ENCODE measurements around the gene MRGPRE.

MRGPRE gene

GRCh38 chr11:3180869-3181268, 51.3 kb downstream of the MRGPRE start:
- H3K79me2 ChIP-seq (ENCODE audit: insufficient read depth, low read length) = no peaks in the 10 kb centered on the region
- H3K9me3 ChIP-seq (ENCODE audit: insufficient read depth, low read length, severe bottlenecking) = peaks cover 10% of the 10 kb centered on the region
- no peak overlapping the region for H3K4me3 ChIP-seq (ENCODE audit: low read depth in 1 of 2, low read length in 2 of 2)
- H3K9ac ChIP-seq (ENCODE audit: low read depth, low read length) = no peak overlapping the region
- no peak overlapping the region for H3K4me2 ChIP-seq (ENCODE audit: insufficient read depth, low read length)
- no peaks in the 10 kb centered on the region for H3K27me3 ChIP-seq (ENCODE audit: insufficient read depth, low read length, poor library complexity)
- no peak for ATAC-seq (ENCODE audit: insufficient read depth, low read depth)
- H3K36me3 ChIP-seq (ENCODE audit: insufficient read depth, low read length) = no peaks in the 10 kb centered on the region
- no peaks in the 10 kb centered on the region for H4K20me1 ChIP-seq (ENCODE audit: insufficient read depth, low read length)
- no peak overlapping the region for H2AFZ ChIP-seq (ENCODE audit: low read depth, low read length)
- no peak for TF ChIP-seq CTCF (IDR thresholded peaks at IDR 0.05; ENCODE audit: borderline replicate concordance, extremely low read depth, low read length, poor library complexity, severe bottlenecking)
- no peak for TF ChIP-seq EZH2 (IDR thresholded peaks at IDR 0.05; ENCODE audit: borderline replicate concordance, low read depth, low read length, severe bottlenecking)
- H3K27ac ChIP-seq (ENCODE audit: low read length) = no peak overlapping the region
- DNase-seq = no peak
- H3K4me1 ChIP-seq (ENCODE audit: insufficient read depth, low read length) = no peaks in the 10 kb centered on the region

- Histone ChIP-seq H3K4me1 (ENCODE audit: insufficient read depth, low read length) (no peaks in the 10 kb centered on the region), H2AFZ (ENCODE audit: low read depth, low read length) (no peak overlapping the region), H3K36me3 (ENCODE audit: insufficient read depth, low read length) (no peaks in the 10 kb centered on the region), H3K4me2 (ENCODE audit: insufficient read depth, low read length) (no peak overlapping the region), H4K20me1 (ENCODE audit: insufficient read depth, low read length) (no peaks in the 10 kb centered on the region), H3K27me3 (ENCODE audit: insufficient read depth, low read length, poor library complexity) (no peaks in the 10 kb centered on the region), H3K27ac (ENCODE audit: low read length) (no peak overlapping the region), H3K79me2 (ENCODE audit: insufficient read depth, low read length) (no peaks in the 10 kb centered on the region), H3K9me3 (ENCODE audit: insufficient read depth, low read length, severe bottlenecking) (peaks cover 10% of the 10 kb centered on the region), H3K9ac (ENCODE audit: low read depth, low read length) (no peak overlapping the region), H3K4me3 (ENCODE audit: low read depth in 1 of 2, low read length in 2 of 2) (no peak overlapping the region)
- ATAC-seq (ENCODE audit: insufficient read depth, low read depth) = no peak
- no peak for TF ChIP-seq CTCF (IDR thresholded peaks at IDR 0.05; ENCODE audit: borderline replicate concordance, extremely low read depth, low read length, poor library complexity, severe bottlenecking)
- DNase-seq = no peak
Measured at GRCh38 chr11:3178349-3178748, 53.9 kb downstream of the MRGPRE start.

- DNase-seq (no peak), ATAC-seq (ENCODE audit: insufficient read depth, low read depth) (0 out of 3 replicates have a peak, but pooled peaks have one; percentile 27)
- H4K20me1 ChIP-seq (ENCODE audit: insufficient read depth, low read length) = no peaks in the 10 kb centered on the region
- TF ChIP-seq CTCF (IDR thresholded peaks at IDR 0.05; ENCODE audit: borderline replicate concordance, extremely low read depth, low read length, poor library complexity, severe bottlenecking) (no peak), EZH2 (IDR thresholded peaks at IDR 0.05; ENCODE audit: borderline replicate concordance, low read depth, low read length, severe bottlenecking) (no peak)
- no peak overlapping the region for H3K27ac ChIP-seq (ENCODE audit: low read length)
- no peak overlapping the region for H3K4me2 ChIP-seq (ENCODE audit: insufficient read depth, low read length)
- H3K9ac ChIP-seq (ENCODE audit: low read depth, low read length) = no peak overlapping the region
- peaks cover 10% of the 10 kb centered on the region for H3K9me3 ChIP-seq (ENCODE audit: insufficient read depth, low read length, severe bottlenecking)
- no peak overlapping the region for H2AFZ ChIP-seq (ENCODE audit: low read depth, low read length)
- H3K79me2 ChIP-seq (ENCODE audit: insufficient read depth, low read length) = no peaks in the 10 kb centered on the region
- no peaks in the 10 kb centered on the region for H3K27me3 ChIP-seq (ENCODE audit: insufficient read depth, low read length, poor library complexity)
- H3K36me3 ChIP-seq (ENCODE audit: insufficient read depth, low read length) = no peaks in the 10 kb centered on the region
- H3K4me3 ChIP-seq (ENCODE audit: low read depth in 1 of 2, low read length in 2 of 2) = no peak overlapping the region
- H3K4me1 ChIP-seq (ENCODE audit: insufficient read depth, low read length) = peaks cover 3% of the 10 kb centered on the region; the same call in 1 of the 2 replicates
Measured at GRCh38 chr11:3177931-3178330, 54.3 kb downstream of the MRGPRE start.
